ENCODE measurements around the gene CRYL1.

CRYL1 gene

GRCh38 chr13:20416223-20416745, 109.4 kb downstream of the CRYL1 start:
- no peak for FAIRE-seq

GRCh38 chr13:20415694-20416107, 110.0 kb downstream of the CRYL1 start:
- FAIRE-seq: no peak

GRCh38 chr13:20415306-20415679, 110.4 kb downstream of the CRYL1 start:
- FAIRE-seq: no peak

- FAIRE-seq: no peak
Measured at GRCh38 chr13:20414546-20415305, 110.9 kb downstream of the CRYL1 start.

GRCh38 chr13:20412691-20413355, 112.8 kb downstream of the CRYL1 start:
- FAIRE-seq: no peak

GRCh38 chr13:20411638-20412342, 113.9 kb downstream of the CRYL1 start:
- no peak for FAIRE-seq

GRCh38 chr13:20410726-20411125, 114.9 kb downstream of the CRYL1 start:
- no peak for FAIRE-seq

GRCh38 chr13:20408181-20408580, 117.5 kb downstream of the CRYL1 start:
- FAIRE-seq: no peak

- no peak for FAIRE-seq
Measured at GRCh38 chr13:20407759-20408158, 117.9 kb downstream of the CRYL1 start.

GRCh38 chr13:20405691-20406090, 120.0 kb downstream of the CRYL1 start:
- FAIRE-seq: no peak

- FAIRE-seq: no peak
Measured at GRCh38 chr13:20404488-20405222, 121.0 kb downstream of the CRYL1 start.

GRCh38 chr13:20403826-20404225, 121.8 kb downstream of the CRYL1 start:
- no peak for FAIRE-seq

- no peak for FAIRE-seq
Measured at GRCh38 chr13:20402881-20403280, 122.8 kb downstream of the CRYL1 start.

- FAIRE-seq: no peak
Measured at GRCh38 chr13:20401931-20402856, 123.5 kb downstream of the CRYL1 start.

GRCh38 chr13:20401531-20401930, 124.1 kb downstream of the CRYL1 start:
- no peak for FAIRE-seq

- FAIRE-seq: no peak
Measured at GRCh38 chr13:20400774-20401173, 124.9 kb downstream of the CRYL1 start.

- FAIRE-seq: no peak
Measured at GRCh38 chr13:20399961-20400360, 125.7 kb downstream of the CRYL1 start.

GRCh38 chr13:20399515-20399914, 126.1 kb downstream of the CRYL1 start:
- FAIRE-seq: no peak

- no peak for FAIRE-seq
Measured at GRCh38 chr13:20398459-20398858, 127.2 kb downstream of the CRYL1 start.

GRCh38 chr13:20397896-20398295, 127.8 kb downstream of the CRYL1 start:
- FAIRE-seq: no peak

- no peak for FAIRE-seq
Measured at GRCh38 chr13:20395061-20395916, 130.4 kb downstream of the CRYL1 start.

Measured in A204.1 (cell line).